Measurements from ENCODE around the gene ANKRD42.
"Not testable (repeated sequence)": the region's sequence is repeated elsewhere in the genome, so short reads cannot be mapped to it uniquely, and the experiment has no call there.

ANKRD42 gene

DNA sequence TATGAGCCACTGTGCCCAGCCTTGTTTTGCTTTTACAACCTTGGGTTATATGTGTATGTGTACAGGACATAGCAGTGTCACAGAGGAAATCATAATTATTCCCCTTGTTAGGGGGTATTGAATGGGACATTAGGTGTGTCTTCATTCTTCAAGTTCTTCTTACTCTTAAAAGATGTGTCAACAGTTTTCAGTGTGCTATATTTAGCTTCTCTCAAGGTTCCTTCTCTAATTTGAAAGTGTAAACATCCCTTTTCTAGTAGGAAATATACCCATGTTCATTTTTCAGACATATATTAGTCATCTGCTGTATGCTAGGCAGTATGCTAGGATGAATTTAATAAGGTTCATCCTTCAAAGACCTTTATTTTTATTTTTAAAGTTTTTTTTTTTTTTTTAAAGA lies 19.5 kb upstream of the ANKRD42 start:
- DNase-seq, result no peak

DNA sequence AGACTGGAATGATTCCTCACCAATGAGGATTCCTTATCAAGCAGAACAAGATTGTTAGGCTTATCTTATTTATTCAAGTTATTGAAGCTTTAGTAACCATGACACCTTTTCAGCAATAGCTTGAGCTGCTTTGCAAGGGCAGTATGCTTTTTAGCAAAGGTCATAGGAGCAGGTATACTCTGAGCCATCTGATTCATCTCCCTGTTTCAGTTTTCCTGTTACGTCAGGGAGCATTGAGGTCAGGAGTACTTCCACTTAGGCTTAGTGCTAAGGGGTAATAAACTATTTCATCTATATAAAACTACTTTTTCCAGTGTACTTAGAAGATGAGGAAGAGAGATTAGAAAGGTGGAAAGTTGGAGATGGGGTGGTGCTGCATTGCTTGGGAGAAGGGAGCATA lies 17.7 kb upstream of the ANKRD42 start:
- DNase-seq, result no peak

DNA sequence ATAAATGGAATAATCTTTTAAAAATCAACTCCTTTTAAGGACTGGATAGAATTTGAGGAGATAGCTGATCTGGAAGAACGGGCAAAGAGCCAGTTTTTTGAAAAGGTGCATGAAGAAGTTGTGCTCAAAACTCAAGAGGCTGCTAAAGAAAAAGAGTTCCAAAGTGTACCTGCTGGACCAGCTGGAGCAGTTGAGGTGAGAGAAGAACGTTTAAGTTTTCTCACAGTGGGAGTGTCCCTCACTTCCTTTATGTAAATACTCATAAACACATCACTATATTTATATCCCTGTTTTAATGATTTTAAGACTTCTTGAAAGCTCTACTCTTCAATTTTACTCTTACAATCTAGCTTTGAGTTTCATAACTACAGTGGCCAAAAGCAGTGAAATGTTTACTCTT lies 11.7 kb upstream of the ANKRD42 start:
- no peak for DNase-seq

DNA sequence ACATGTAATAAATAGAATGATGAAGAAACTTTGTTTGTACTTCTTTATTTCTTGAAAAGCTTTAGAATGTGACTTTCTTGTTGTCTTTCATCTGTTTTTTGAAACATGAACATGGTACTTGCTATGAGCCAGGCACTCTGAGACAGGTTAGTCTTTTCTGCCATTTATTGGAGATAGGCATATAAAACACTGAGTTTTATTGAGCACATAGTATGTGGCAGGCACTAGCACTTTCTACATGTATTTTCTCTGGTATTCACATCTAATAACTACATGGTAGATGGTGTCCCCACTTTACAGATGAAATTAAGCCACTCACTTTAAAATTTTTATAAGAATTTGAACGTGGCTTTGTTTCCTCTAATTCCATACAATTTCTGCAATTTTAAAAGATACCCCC lies 7.7 kb upstream of the ANKRD42 start:
- DNase-seq, result no peak

DNA sequence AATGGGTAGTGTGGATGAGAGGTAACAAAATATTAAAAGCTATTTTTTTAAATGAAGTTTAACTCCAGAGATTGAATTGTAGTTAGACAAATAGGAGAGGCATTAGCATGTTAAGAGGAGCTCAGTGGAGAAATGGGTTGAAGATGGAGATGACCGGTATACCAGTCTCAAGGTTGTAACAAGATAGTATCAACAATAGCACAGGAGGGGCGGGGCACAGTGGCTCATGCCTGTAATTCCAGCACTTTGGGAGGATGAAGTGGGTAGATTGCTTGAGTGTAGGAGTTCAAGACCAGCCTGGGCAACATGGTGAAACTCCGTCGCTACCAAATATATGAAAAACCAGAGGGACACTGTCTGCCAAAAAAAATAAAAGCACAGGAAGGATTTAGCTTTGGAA lies 6.0 kb upstream of the ANKRD42 start:
- DNase-seq, result no peak

DNA sequence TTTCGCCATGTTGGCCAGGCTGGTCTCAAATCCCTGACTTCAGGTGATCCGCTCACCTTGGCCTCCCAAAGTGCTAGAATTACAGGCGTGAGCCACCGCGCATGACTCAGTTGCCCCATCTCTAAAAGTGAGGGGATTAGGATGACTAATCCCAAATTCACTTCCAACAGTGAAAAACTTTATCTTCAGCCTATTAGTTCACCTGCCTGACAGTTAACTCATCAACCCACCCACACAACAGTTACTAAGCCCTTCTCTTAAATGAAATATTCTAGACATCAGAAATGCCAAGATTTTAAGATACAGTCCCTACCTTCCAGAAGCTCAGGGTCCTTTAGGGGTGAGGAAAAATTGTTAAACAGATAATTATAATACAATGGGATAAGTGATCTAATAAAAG lies 2.0 kb upstream of the ANKRD42 start:
- DNase-seq, result no peak

DNA sequence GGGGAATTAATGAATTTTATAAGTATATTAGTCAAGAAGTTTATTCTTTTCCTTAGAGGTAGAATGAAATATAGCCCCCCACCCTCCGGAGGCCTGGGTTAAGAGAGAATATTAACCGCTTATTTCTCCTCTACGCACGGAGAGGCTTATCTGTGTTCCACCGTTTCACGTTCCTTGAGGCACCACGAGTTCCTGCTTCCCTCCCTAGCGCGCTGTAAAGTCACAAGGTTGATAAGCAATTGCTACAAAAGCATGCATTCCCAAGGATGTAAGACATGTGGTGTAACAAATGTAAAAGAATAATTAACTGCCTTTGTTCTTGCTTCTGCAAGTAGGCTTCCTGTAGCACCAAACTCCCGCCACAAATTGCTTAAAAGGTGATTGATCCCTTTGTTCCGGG lies 1.5 kb upstream of the ANKRD42 start:
- no peak for DNase-seq

DNA sequence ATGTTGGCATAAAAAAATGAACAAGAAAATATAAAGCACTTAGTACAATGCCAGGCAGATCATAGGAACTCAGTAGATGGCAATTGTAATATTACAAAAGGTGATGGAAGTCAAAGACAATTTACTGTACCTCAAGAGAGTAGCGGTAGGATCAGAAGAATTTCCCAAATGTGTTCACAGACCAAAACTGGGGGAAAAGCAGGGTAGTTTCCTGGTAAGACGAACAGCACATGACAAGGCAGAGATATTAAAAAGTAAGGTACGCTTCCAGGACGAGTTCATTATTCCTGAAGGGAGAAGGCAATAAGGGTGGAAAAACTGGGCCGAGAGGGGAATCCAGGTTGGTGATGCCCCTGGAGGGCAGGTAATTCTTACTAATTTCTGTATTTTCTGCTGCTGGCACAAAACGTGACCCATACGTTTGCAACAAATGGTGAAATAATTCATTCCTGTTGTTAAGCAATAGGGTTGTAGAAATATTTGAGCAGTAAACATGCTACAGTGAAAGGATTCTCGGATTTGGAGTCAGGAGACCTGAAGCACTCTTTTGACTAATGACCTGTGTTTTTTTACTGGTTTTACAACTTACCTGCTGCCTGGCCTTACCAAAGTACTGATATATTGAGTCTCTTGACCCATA lies 786 bp upstream of the ANKRD42 start:
- no peak for DNase-seq

DNA sequence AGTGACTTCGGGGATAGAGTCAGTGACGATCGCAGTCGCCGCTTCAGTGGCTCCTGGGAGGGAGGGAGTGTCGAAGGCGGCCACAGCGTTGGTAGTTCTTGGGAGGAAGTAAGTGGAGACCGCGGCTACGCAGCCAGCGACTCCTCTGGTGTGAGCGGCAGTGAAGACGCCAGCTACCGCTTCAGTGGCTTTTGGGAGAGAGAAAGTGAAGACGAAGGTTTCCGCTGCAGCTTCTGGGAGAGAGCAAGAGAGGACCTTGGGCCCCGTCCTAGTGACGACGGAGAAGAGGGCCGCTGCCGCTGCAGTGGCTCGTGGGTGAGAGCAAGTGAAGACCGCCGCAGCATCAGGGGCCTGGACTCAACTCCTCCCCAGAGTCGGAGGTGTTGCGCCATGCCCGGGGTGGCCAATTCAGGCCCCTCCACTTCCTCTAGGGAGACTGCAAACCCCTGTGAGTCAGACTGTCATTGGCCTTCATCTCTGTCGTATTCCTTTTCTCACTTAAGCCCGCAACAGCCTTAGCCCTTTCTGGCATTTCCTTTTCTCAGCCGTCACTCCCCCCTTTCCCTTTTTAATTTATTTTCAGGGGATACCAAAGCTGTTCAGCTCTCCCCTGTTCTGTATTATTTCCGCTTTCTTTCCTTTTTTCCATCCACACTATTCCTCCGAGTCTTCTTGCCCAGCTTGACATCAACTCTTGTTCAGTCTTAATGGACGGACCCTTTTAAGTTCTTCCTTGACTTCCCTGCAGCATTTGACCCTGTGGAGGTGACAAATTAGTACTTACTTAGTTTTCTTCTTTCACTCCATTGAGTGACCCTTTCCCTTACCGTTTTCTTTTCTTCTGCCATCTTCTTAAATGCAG lies 1.0 kb downstream of the ANKRD42 start:
- DNase-seq, result peak; percentile 82

DNA sequence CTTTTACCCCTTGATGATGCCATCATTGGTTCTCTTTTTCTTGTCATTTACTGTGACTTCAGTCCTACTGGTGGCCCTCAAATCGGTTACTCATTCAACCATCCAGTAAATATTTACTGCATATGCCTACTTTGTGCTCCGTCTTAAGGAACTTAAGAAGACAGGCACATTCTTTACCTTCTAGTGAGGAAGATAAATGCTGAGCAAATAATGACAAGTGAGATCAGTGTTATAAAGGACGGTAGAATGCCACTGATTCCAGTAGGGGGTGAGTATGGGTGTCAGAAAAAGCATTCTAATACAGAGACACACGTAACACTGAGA lies 1.6 kb downstream of the ANKRD42 start:
- DNase-seq, result no peak

DNA sequence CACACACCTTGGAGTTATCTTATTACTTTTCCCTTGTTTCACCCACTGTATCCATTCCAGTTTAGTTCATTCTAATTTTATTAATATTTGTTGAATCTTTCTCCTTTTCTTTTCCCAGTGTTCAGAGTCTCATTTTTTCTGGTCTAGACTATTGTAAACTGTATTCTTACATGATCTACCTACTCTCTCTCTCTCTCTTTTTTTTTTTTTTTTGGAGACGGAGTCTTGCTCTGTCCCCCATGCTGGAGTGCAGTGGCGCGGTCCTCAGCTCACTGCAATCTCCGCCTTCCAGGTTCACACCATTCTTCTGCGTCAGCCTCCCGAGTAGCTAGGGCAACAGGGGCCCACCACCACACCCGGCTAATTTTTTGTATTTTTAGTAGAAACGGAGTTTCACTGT lies 2.1 kb downstream of the ANKRD42 start:
- DNase-seq, result no peak

DNA sequence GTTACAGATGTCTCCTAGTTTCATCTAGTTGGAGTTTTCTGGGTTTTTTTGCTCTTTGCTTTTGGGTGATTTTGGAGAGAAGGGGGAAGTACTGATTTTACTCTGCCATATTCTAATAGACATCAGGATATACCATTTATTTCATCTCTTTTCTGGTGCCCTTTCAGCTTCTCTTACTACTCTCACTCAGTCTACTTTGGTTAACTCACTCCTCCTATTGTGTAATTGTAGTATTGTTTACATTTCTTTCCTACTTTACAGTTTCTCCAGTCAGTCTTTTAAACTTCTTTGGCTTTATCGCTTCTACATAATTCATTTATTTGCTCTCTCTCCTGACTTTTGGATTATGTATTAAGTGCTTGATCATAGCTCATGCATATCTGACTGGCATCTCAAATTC lies 6.5 kb downstream of the ANKRD42 start:
- no peak for DNase-seq

DNA sequence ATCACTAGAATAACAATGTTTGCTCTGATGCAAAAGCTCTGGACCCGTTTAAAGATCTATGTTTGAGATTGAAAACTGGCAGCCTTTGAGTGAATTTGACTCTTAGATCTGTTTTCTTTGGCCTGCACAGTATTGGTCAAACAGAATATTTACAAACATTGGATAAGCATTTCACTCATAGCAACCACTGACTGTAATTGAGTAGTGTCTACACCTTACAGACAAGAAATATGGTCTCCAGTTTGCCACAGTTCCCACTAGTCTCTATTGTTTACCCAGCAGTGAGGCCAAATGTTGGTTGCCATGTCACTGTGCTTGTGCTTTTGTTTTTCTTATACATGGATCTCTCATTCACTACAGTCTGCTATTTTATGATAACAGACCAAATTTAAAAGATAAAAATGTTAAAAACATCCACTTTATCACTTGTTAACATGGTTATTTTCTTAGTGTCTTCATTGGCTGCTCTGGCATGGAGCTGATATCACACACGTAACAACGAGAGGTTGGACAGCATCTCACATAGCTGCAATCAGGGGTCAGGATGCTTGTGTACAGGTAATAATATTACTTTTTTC lies 12.2 kb downstream of the ANKRD42 start:
- DNase-seq, result no peak

DNA sequence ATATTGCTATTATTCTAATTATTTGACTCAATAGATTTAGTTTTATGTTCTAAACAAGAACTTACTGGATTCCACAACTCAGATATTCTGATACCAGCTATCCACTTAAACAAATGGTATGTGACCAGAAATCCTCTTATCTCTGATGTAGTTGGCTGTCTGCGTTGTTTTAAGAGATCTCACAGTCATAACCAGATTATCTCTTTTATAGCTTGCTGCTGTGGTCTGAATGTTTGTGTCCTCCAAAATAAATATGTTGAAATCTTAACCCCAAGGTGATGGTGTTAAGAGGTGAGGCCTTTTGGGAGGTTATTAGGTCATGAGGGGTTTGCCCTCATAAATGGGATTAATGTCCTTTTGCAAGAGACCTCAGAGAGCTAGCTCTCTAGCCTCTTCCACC lies 12.7 kb downstream of the ANKRD42 start:
- no peak for DNase-seq

DNA sequence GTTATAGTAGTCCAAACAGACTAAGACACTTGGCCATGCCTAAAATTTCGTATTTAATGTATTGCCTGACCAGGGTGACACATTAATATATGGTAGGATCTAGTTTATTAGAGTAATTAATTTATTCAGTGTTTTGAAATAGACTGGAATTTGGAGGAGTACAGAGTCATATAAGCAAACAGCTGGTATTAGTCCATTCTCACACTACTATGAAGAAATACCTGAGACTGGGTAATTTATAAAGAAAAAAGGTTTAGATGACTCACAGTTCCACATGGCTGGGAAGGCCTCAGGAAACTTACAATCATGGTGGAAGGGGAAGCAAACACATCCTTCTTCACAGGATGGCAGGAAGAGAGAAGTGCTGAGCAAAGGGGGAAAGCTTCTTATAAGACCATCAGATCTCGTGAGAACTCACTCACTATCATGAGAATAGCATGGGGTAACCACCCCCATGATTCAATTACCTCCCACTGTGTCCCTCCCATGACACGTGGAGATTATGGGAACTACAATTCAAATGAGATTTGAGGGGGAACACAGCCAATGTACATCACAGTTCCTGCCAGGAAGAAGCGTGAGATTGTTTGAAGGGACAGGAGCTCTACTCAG lies 13.4 kb downstream of the ANKRD42 start:
- DNase-seq, result not testable (repeated sequence)

DNA sequence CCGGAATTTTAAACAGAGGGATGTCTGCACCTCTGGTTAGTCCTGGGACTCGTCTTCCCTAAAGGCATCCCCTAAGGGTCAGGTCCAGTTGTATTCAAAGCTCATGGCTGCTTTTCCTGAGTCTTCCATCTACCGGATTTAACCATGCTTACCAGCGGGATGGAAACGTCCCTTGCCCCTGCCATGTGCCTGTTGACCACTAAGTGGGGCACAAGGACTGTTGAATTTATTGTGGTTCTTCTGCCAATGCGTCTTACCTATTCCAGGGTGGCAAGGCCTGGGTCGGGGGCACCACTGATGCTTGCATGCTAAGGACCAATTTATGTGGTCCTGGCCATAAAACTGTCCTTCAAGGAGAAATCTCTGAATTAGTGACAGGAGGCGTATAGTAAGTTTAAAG lies 25.6 kb downstream of the ANKRD42 start:
- DNase-seq, result peak; percentile 63

DNA sequence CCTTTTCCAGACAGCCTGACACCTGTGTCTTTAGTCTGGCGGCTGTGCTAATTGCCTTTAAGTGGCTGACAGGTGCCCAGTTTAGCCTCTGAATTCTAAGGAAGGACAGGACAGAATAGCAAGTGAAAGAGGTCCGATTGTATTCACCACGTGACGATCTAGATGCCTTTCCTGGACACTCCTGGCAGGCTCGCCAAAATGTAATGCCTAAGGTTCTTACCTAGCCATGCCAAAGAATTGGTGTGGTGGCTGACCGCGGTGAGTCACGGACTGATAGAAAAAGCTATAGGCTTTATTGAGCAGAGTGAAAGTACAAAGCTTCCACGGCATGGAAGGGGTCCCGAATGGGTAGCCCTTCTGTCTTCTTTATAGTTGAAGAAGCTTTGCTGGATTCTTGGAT lies 26.7 kb downstream of the ANKRD42 start:
- DNase-seq, result peak; percentile 77

DNA sequence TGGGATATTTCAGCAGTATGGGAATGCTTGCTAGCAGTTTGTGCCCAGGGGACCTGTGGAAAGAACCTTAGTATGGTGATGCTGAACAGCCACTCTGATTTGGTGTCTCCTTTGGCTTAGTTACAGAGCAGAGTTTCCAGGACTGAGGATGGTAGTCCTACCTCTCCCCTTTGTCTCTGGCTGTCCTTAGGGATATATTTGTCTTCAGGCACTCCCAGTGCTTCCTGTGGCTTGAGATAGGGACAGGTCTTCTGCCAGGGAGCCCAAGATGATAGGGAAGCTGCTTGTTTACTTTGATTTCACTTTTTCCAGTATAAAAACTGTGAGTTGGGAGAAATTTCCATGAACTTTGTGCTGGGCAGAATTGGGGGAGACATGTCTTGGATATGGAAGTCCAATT lies 28.2 kb downstream of the ANKRD42 start:
- no peak for DNase-seq

DNA sequence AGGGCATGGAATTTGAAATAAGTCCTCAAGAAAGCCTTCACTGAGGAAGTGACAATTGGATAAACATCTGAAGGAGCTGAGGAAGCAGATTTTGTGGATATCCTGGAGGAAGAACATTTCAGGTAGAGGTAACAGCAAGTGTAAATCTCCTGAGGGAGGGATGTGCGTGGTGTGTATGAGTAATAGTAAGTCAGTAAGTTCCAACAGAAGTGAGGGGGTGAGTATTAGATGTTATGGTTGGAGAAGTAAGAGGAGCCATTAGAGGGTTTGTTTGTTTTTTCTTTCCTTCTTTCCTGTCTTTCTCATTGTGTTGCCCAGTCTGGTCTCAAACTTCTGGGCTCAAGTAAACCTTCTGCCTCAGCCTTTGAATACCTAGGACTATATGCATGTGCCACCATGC lies 29.0 kb downstream of the ANKRD42 start:
- DNase-seq, result no peak

DNA sequence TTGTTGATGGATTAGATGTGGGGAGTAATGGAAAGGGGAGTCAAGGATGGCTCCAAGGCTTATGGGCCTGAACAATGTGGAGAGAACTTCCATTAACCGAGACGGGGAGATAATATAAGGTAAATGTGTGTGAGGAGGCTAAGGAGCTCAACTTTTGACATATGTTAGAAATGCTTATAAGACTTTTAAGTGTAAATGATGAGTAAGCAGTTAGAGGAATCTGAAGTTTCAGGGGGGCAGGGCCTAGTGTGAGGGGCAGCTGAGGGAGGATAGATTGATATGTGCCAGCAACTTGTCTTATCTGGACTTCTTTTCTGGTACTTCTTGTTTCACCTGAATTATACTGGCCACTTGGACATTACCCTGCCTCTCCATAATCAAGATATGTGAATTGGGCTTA lies 29.9 kb downstream of the ANKRD42 start:
- DNase-seq, result no peak

DNA sequence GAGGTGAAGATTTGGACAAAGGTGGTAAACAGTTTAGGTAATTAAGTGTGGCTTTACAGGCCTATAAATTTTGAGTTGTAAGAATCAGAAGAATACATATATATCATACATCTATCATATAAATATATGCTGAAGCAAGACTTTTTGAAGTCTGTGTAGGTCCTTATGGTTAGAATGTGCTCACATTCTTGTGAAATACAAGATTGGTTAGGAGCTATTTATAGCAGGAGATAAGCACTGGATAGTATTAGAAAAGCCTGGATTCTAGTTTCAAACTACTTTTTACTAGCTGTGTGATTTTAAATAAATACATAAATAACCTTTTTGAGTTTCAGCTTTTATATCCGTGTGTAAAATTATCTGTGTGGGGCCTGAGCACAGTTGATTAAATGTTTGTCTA lies 42.3 kb downstream of the ANKRD42 start:
- DNase-seq, result no peak

DNA sequence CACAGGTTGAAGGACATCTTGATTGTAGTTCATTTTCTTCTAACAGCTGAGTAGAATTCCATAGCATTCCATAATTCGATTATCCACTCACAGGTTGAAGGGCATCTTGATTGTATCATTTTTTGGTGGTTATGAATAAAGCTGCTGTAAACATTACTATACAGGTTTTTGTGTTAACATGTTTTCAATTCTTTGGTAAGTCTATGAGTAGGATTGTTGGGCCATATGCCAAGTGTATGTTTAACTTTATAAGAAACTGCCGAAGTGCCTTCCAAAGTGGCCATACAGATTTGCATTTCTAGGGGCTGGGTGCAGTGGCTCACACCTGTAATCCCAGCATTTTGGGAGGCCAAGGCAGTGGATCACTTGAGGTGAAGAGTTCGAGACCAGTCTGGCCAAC lies 44.6 kb downstream of the ANKRD42 start:
- no peak for DNase-seq

DNA sequence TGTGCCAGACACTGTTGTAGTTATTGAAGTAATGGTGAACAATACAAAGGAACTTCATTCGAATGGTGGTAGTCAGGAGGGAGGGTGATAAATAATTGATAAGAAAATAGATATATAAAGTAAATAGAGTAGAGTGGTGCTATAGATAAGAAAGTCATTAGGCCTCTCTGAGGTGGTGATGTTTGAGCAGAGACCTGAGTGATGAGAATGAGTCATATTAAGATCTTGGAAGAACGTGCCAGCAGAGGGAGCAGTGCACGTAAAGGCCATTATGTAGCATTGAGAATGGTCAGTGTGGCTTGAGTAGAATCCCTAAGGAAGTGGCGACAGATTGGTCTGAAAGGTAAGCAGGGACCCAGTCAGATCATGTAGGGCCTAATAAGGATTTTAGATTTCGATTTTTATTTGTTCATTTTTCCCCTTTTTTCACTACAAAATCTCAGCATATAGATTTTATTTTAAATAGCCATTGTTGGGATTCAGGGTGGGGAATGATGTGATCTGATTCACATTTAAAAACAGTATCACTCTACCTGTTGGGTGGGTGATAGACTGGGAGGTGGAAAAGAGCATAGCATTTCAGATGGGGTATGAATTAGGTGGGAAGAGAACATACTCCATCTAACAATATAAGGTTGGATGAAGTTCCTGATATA lies 47.9 kb downstream of the ANKRD42 start:
- DNase-seq, result peak; percentile 89

DNA sequence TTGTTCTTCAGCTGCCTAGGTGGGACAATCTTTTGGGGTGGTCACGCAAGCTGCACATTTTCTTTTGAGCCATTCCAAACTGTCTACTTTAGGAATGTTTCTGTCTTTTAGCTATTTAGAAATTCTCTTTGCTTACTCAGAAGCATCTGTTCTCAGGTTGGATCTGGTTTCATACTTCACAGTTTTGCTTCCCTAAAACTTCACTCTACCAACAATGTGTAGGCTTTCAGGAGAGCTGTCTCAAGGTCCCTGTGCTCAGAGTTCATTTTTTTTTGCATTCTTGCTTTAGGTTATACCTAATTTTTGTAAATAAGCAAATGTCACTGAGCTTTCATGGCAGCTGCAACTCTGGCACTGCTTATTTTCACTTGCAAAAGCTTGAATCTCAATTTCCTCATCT lies 55.9 kb downstream of the ANKRD42 start:
- no peak for DNase-seq

Data from NCI-H69 (cell line).